AG10803 (cell line): ENCODE measurements around the gene CACNA1S.

Source experiments
- DNase-seq: peaks from one replicate; pipeline ENCODE4 v3.0.0; 2010; ENCODE audit warnings: low read depth
- H3K4me3 ChIP-seq: 2 replicates; pipeline ENCODE4 v1.5.1; 2011; ENCODE audit warnings: mild to moderate bottlenecking, low read length, control low read depth
- TF ChIP-seq, protein P1 (sequence below): conservative IDR thresholded peaks from 2 replicates; pipeline ENCODE4 v1.5.1; 2011; ENCODE audit warnings: mild to moderate bottlenecking, low read length, control low read depth, inconsistent platforms

The CACNA1S gene

DNA sequence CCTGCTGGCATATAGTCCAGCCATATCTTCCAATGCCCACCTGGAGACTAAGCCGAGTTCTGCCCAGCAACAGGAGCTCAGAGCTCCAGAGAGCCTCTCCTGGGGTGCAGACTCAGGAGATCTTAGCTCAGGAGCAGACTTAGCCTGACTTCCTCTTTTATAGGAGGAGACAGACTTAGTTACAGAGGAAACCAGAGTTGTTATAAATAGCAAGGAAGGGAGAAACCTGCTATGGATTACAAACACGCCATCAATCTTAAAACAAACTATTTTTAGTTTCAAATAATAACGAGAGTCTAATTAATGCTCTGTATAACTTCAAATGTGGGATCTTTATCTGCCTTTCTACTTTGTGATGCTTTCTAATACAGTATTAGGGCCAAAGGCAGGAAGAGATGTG is 85.4 kb downstream of the CACNA1S start:
- TF ChIP-seq, protein P1, sequence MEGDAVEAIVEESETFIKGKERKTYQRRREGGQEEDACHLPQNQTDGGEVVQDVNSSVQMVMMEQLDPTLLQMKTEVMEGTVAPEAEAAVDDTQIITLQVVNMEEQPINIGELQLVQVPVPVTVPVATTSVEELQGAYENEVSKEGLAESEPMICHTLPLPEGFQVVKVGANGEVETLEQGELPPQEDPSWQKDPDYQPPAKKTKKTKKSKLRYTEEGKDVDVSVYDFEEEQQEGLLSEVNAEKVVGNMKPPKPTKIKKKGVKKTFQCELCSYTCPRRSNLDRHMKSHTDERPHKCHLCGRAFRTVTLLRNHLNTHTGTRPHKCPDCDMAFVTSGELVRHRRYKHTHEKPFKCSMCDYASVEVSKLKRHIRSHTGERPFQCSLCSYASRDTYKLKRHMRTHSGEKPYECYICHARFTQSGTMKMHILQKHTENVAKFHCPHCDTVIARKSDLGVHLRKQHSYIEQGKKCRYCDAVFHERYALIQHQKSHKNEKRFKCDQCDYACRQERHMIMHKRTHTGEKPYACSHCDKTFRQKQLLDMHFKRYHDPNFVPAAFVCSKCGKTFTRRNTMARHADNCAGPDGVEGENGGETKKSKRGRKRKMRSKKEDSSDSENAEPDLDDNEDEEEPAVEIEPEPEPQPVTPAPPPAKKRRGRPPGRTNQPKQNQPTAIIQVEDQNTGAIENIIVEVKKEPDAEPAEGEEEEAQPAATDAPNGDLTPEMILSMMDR, result no peak
- no peak for DNase-seq
- H3K4me3 ChIP-seq, result no peak overlapping the region

- DNase-seq, result no peak
- TF ChIP-seq, protein P1, result no peak
- no peak overlapping the region for H3K4me3 ChIP-seq
Measured at GRCh38 chr1:201026234-201026633, 86.0 kb downstream of the CACNA1S start.

GRCh38 chr1:201025571-201026002 is 86.6 kb downstream of the CACNA1S start:
- H3K4me3 ChIP-seq, result no peak overlapping the region
- no peak for DNase-seq
- TF ChIP-seq, protein P1, result peak; percentile 17; the same call in 1 of the 2 replicates

DNA sequence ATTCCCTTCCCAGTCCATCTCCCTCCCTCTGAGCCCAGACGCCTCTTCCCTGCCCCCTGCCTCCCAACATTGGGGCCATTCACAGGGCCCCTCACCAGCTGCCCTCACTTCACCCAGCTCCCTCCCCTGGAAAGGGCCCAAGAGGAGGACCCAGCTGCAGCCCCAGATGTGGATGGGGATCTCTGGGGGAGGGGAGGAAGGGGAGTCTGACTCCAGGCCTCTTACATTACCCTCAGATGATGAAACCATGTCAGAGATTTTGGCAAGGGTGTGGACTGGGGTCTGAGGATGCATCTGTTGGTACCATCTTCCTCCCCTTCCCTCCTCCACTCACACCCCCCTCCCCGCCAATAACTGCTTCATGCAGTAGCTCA is 87.6 kb downstream of the CACNA1S start:
- no peak for DNase-seq
- no peak overlapping the region for H3K4me3 ChIP-seq
- TF ChIP-seq, protein P1, result no peak

DNA sequence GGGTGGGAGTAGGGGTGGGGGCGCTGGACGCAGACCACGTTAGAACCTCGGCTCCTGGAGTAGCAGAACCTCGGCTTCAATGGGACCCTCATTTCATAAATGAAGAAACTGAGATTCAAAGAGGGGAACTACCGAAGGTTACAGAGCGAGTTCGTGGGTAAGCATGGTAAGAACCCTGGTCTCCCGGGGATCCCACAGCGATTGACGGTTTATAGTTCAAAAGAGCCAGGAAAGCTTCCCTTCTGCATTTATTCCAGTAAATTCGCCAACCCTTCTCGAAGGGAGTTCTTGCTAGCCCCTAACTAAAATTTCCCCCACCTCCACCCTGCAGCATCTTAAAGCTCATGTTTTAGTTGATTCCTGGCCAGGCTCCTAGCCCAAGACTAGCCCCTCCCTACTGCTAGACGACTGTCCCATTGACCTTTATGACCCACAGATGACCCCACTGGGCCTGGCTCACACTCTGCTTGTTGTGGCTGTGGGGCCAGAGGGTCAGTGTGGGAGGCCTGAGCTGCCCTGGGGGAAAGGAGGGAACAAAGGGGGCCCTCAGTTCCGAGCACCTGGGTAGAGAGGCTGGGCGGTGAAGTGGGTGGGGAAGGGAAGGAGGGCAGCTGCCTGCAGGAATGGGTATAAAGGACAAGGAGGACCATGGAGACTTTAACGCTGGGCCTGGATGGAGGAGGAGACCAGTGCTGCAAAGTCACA is 88.2 kb downstream of the CACNA1S start:
- TF ChIP-seq, protein P1, result no peak
- DNase-seq, result no peak
- no peak overlapping the region for H3K4me3 ChIP-seq

DNA sequence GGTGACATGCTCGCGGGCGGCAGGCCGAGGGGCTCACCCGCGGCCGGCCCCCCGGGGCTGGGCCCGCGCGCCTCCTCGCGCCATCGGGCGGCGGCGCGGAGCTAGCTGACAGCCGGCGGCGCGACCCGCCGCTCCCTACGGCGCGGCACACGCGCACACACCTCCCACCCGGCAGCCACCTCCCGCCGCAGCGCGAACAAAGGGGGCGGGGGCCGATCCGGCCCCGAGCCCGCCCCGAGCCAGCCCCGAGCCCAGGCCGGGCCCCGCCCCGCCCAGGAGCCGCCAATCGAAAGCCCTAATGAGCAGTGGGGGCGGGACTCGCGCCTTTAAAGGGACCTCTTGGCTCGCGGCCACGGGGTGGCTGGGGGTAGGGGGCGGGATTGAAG is 88.7 kb downstream of the CACNA1S start, which contains the start of gene KIF21B:
TSS of gene KIF21B (minus strand) at position 198 of the 386 bp plus-strand sequence. CDS start 331 bp downstream, outside the sequence.
- DNase-seq, result peak; percentile 13
- TF ChIP-seq, protein P1, result no peak
- peak within 1 kb of the TSS; percentile 35 for H3K4me3 ChIP-seq

- no peak for DNase-seq
- peak overlapping the region; percentile 35 for H3K4me3 ChIP-seq
- TF ChIP-seq, protein P1, result no peak
Measured at GRCh38 chr1:201022820-201023516, 89.3 kb downstream of the CACNA1S start.
